HFFc6 (cell line): ENCODE measurements around the gene GRK3. TPM values are rescaled to one million over a fixed set of nuclear protein-coding genes. Genes with fewer than 3 reads are reported as not detected.

Source experiments
- DNase-seq: peaks from one replicate; pipeline ENCODE4 v3.0.0-alpha.2; 2018
- H3K27ac Mint-ChIP-seq: 2 replicates; pipeline ENCODE4 v1.8.0; 2020; ENCODE audit warnings: mild to moderate bottlenecking, mixed read lengths
- H3K27me3 Mint-ChIP-seq: 2 replicates; pipeline ENCODE4 v1.8.0; 2021; ENCODE audit warnings: mild to moderate bottlenecking, moderate library complexity, mixed read lengths; ENCODE audit not compliant: insufficient read depth
- H3K36me3 Mint-ChIP-seq: 2 replicates; pipeline ENCODE4 v1.8.0; 2021; ENCODE audit warnings: low read depth, mixed read lengths
- H3K4me1 Mint-ChIP-seq: 2 replicates; pipeline ENCODE4 v1.8.0; 2020; ENCODE audit warnings: low read depth, mixed read lengths
- H3K4me3 Mint-ChIP-seq: 2 replicates; pipeline ENCODE4 v1.8.0; 2020; ENCODE audit warnings: mild to moderate bottlenecking, moderate library complexity, mixed read lengths
- H3K9me3 Mint-ChIP-seq: 2 replicates; pipeline ENCODE4 v1.8.0; 2020; ENCODE audit warnings: mild to moderate bottlenecking, mixed read lengths
- total RNA-seq, 6 experiments: library from RNA; stranded (reverse); fragmentation: NEBNext Ultra II Directional; extraction: Animal tissue kit (Norgen Biotek cat#: 25700); gene quantifications; 2 replicates in 1 of 6; 3 replicates in 5 of 6; pipeline ENCODE4 v1.2.3, GENCODE V29; 2021
- TF ChIP-seq, protein P1 (sequence below): fragments of 200-600 bp; sonication (generic); IDR thresholded peaks from 2 replicates; pipeline ENCODE4 v1.5.0; 2021; ENCODE audit warnings: antibody characterized with exemption, mild to moderate bottlenecking

Gene GRK3
- total RNA-seq, 6 experiments from 2014 or later = 0.05 TPM; not detected in 5

DNA sequence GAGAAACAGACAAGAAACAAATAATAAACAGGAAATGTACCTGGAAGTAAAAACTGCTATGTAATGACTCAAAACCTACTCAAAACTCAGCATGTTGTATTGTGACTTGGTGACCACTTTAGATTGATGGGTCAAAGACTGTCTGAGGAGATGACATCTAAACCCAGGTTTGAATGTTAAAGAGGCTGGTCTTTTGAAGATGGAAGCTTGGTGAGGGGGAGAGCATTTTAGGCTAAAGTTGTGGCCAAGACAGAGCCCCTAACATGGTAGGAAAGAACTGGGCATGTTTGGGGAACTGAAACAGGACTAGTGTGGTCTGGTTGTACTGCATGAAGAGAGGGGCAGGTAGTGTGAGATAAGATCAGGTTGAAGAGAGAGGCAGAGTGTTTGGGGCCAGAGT is 92.2 kb downstream of the GRK3 start:
- peaks cover 43% of the 10 kb centered on the region for H3K9me3 Mint-ChIP-seq

DNA sequence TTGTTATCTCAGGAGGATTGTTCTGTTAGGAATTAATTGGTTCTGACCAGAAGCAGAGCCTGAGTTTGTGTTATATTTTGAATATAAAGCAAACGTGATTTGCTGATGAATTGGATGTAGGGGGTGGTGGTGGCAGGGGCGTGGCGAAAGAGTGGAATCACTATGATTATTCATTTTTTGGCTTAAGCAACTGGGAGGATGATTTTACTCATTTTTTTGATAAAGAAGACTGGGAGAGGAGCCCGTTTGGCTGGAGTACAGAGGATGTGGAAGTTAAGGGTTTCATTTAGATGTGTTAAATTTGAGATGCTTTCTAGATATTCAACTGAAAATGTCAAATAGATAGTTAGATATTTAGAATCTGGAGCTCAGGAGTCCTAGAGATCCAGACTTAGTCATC is 94.2 kb downstream of the GRK3 start:
- Mint-ChIP-seq H3K4me1 (no peaks in the 10 kb centered on the region), H3K27ac (no peak overlapping the region), H3K9me3 (peaks cover 38% of the 10 kb centered on the region), H3K27me3 (peaks cover 3% of the 10 kb centered on the region; the same call in 1 of the 2 replicates), H3K4me3 (no peak overlapping the region), H3K36me3 (no peaks in the 10 kb centered on the region)
- DNase-seq = no peak
- TF ChIP-seq, protein P1, sequence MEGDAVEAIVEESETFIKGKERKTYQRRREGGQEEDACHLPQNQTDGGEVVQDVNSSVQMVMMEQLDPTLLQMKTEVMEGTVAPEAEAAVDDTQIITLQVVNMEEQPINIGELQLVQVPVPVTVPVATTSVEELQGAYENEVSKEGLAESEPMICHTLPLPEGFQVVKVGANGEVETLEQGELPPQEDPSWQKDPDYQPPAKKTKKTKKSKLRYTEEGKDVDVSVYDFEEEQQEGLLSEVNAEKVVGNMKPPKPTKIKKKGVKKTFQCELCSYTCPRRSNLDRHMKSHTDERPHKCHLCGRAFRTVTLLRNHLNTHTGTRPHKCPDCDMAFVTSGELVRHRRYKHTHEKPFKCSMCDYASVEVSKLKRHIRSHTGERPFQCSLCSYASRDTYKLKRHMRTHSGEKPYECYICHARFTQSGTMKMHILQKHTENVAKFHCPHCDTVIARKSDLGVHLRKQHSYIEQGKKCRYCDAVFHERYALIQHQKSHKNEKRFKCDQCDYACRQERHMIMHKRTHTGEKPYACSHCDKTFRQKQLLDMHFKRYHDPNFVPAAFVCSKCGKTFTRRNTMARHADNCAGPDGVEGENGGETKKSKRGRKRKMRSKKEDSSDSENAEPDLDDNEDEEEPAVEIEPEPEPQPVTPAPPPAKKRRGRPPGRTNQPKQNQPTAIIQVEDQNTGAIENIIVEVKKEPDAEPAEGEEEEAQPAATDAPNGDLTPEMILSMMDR = no peak

More for the DNA sequence above, 92.2 kb downstream of the GRK3 start:
- Mint-ChIP-seq H3K4me3 (no peak overlapping the region), H3K36me3 (no peaks in the 10 kb centered on the region), H3K4me1 (no peaks in the 10 kb centered on the region), H3K27ac (no peak overlapping the region), H3K27me3 (peaks cover 5% of the 10 kb centered on the region; the same call in 1 of the 2 replicates)
- TF ChIP-seq, protein P1 = no peak
- no peak for DNase-seq

DNA sequence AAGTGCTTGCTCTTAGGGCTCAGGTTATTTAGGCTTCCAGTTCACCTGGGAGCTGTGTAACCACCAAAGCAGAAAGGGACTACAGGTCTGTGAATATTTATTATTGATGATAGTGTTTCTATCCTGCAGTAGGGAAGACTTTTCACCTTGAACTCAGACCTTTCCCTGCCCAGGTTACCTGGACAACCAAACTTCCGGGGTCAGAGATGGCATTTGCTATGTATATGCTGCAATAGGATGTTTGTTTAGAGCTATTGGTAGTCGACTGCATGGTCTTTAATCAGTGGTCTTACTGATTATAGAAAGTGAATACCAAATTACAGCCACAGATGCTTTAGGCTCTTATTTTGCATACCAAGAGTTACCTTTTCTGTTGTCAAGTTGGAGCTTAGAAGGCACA is 94.9 kb downstream of the GRK3 start:
- Mint-ChIP-seq H3K36me3 (no peaks in the 10 kb centered on the region), H3K4me3 (no peak overlapping the region), H3K4me1 (no peaks in the 10 kb centered on the region), H3K9me3 (peaks cover 38% of the 10 kb centered on the region), H3K27ac (no peak overlapping the region), H3K27me3 (peaks cover 3% of the 10 kb centered on the region; the same call in 1 of the 2 replicates)
- TF ChIP-seq, protein P1 = no peak
- DNase-seq = no peak

DNA sequence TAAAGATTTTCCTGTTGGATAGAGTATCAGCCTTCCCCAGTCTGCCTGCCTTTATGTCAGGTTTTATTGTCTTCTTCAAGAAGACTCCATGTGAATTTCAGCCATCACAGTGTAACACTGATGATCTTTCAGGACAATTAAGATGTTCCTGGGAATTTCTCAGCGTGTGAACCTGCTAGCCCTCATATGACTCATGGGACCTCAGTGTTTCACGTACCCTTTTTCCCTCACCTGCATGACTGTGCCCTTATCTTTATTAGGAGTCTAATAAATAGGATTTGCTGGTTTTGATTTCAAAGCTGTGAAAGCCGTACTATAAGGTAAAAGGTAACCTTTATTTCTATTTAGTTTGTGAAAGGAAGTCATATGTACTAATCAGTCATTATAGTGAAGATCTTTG is 95.9 kb downstream of the GRK3 start:
- H3K27ac Mint-ChIP-seq = no peak overlapping the region
- peaks cover 32% of the 10 kb centered on the region for H3K9me3 Mint-ChIP-seq
- no peak for DNase-seq
- H3K27me3 Mint-ChIP-seq = peaks cover 3% of the 10 kb centered on the region; the same call in 1 of the 2 replicates
- H3K4me1 Mint-ChIP-seq = no peaks in the 10 kb centered on the region
- H3K4me3 Mint-ChIP-seq = no peak overlapping the region
- H3K36me3 Mint-ChIP-seq = no peaks in the 10 kb centered on the region
- TF ChIP-seq, protein P1 = no peak

DNA sequence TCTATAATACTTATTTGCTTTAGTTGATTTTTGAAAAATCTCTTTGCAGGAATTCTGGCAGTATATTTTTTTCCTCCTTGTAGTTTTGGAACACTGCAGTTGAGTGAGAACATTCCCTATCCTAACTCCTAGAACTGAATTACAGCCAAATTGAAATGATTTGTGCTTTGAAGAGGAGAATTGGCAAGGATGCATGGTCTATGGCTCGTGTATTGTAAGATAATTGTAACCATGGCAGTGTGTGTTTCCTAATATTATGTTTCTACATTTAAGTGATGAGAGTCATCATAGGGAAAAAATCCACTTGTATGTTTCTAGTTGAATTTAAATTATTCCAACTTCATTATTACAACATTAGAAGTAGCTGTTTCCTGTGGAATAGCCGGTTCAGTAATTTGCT is 96.6 kb downstream of the GRK3 start:
- H3K4me1 Mint-ChIP-seq = no peaks in the 10 kb centered on the region
- H3K4me3 Mint-ChIP-seq = no peak overlapping the region
- no peaks in the 10 kb centered on the region for H3K36me3 Mint-ChIP-seq
- TF ChIP-seq, protein P1 = no peak
- peaks cover 32% of the 10 kb centered on the region for H3K9me3 Mint-ChIP-seq
- no peak for DNase-seq
- no peak overlapping the region for H3K27ac Mint-ChIP-seq
- peaks cover 3% of the 10 kb centered on the region; the same call in 1 of the 2 replicates for H3K27me3 Mint-ChIP-seq

DNA sequence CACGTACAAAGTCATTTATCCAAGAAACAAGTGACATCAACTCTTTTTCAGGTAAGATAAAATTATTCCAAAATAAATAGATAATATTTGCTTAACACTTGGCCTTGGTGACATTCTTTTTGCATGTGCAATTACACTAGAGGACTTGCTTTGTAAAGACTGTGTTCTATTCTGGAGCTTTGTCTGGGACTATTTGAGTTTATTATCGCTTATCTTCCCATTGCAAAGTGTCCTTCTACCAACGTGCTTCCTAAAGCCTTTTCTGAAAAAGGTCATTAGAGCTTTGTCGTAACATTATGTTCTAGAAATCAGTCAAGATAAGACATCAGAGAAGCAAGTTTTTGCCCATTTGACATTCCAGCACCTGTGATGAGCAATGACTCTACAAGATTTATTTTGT is 99.2 kb downstream of the GRK3 start:
- H3K27ac Mint-ChIP-seq = no peak overlapping the region
- DNase-seq = no peak
- H3K9me3 Mint-ChIP-seq = peaks cover 18% of the 10 kb centered on the region
- peaks cover 2% of the 10 kb centered on the region; the same call in 1 of the 2 replicates for H3K27me3 Mint-ChIP-seq
- H3K36me3 Mint-ChIP-seq = no peaks in the 10 kb centered on the region
- no peaks in the 10 kb centered on the region for H3K4me1 Mint-ChIP-seq
- no peak overlapping the region for H3K4me3 Mint-ChIP-seq
- TF ChIP-seq, protein P1 = no peak
